Endothelial cell of umbilical vein (primary cell): ENCODE data around the gene LLGL2. TPM values are rescaled to one million over a fixed set of nuclear protein-coding genes. Genes with fewer than 3 reads are reported as not detected.

Source experiments
- BruUV-seq: library from RNA; stranded (reverse); fragments of 400-500 nt; replicated peaks from 2 replicates; lab custom pipeline; 2021; lab: Mats Ljungman, UMichigan
- CTCF ChIA-PET: fragments of 300-600, 350-600 bp; sonication (Branson Sonifier 250); formaldehyde crosslinking; loops from one replicate; lab custom pipeline; 2021; ENCODE audit warnings: antibody characterized with exemption, inconsistent platforms; lab: Charles Lee
- POLR2A ChIA-PET: fragments of 300-600, 350-600 bp; sonication (Branson Sonifier 250); formaldehyde crosslinking; loops from one replicate; lab custom pipeline; 2021; ENCODE audit warnings: antibody characterized with exemption, inconsistent platforms; lab: Charles Lee
- DNase-seq: peaks from one replicate; pipeline ENCODE4 v3.0.0-alpha.2; 2011; ENCODE audit warnings: low read depth, low spot score
- FAIRE-seq: peaks from 2 replicates; lab custom pipeline; 2011; peaks lifted over from hg19 to GRCh38; lab: Jason Lieb, UNC
- H2AFZ ChIP-seq: 2 replicates; pipeline ENCODE4 v1.6.0; 2012; ENCODE audit warnings: low read depth, low read length, control low read depth, inconsistent platforms
- H3K27ac ChIP-seq: 2 replicates; pipeline ENCODE4 v1.5.1; 2011; ENCODE audit warnings: low read depth, mild to moderate bottlenecking, control low read depth, low read length, moderate library complexity; ENCODE audit not compliant: insufficient read depth
- H3K27me3 ChIP-seq, 2 experiments: 2 replicates each; pipeline versions ENCODE4 v1.6.0 to v1.6.1; 2011; ENCODE audit warnings: low read length in 2 of 2, mixed read lengths in 1 of 2; ENCODE audit not compliant: control insufficient read depth in 2 of 2, insufficient read depth in 2 of 2
- H3K36me3 ChIP-seq, 2 experiments: 2 replicates in 1 of 2; 3 replicates in 1 of 2; pipeline ENCODE4 v1.5.1; 2011; ENCODE audit warnings: low read length in 2 of 2, mild to moderate bottlenecking in 1 of 2, moderate library complexity in 1 of 2; ENCODE audit not compliant: control insufficient read depth in 2 of 2, insufficient read depth in 2 of 2; ENCODE audit errors: extremely low read depth in 1 of 2
- H3K4me1 ChIP-seq: 3 replicates; pipeline ENCODE4 v1.5.1; 2011; ENCODE audit warnings: mild to moderate bottlenecking, low read length; ENCODE audit not compliant: control insufficient read depth, insufficient read depth; ENCODE audit errors: extremely low read depth
- H3K4me2 ChIP-seq: 2 replicates; pipeline ENCODE4 v1.6.1; 2011; ENCODE audit warnings: low read length, control low read depth, mixed read lengths; ENCODE audit not compliant: insufficient read depth
- H3K4me3 ChIP-seq, 3 experiments: fragments of 200-600 bp in 1 of 3; sonication (generic), shearing (Covaris generic) in 1 of 3; replicated peaks in 1 of 3; 2 replicates each; pipeline ENCODE4 v1.5.1; 2011 to 2016; ENCODE audit warnings: control low read depth in 3 of 3, low read length in 3 of 3, mild to moderate bottlenecking in 2 of 3, inconsistent platforms in 1 of 3, low read depth in 1 of 3, moderate library complexity in 1 of 3; ENCODE audit not compliant: insufficient read depth in 1 of 3
- H3K79me2 ChIP-seq: 2 replicates; pipeline ENCODE4 v1.6.0; 2012; ENCODE audit warnings: low read length, inconsistent platforms; ENCODE audit not compliant: control insufficient read depth, insufficient read depth
- H3K9ac ChIP-seq: replicated peaks from 2 replicates; pipeline ENCODE3; 2011; ENCODE audit warnings: low read length, control low read depth; ENCODE audit not compliant: insufficient read depth; ENCODE audit errors: extremely low read depth
- H3K9me1 ChIP-seq: replicated peaks from 3 replicates; pipeline ENCODE4 v1.6.0; 2011; ENCODE audit warnings: mild to moderate bottlenecking, low read length; ENCODE audit not compliant: control insufficient read depth, insufficient read depth; ENCODE audit errors: extremely low read depth
- H3K9me3 ChIP-seq: replicated peaks from 2 replicates; pipeline ENCODE4 v1.5.1; 2012; ENCODE audit warnings: low read length, inconsistent platforms; ENCODE audit not compliant: control insufficient read depth, insufficient read depth
- H4K20me1 ChIP-seq: replicated peaks from 2 replicates; pipeline ENCODE3; 2011; ENCODE audit warnings: mild to moderate bottlenecking, low read length; ENCODE audit not compliant: control insufficient read depth, insufficient read depth; ENCODE audit errors: extremely low read depth
- CTCF ChIP-seq, 2 donors: IDR thresholded peaks; 1 replicate in 1 of 2; 2 replicates in 1 of 2; pipeline ENCODE4 v1.5.1; 2011; ENCODE audit warnings: low read length in 2 of 2, mild to moderate bottlenecking in 2 of 2, moderate library complexity in 2 of 2, control low read depth in 1 of 2, inconsistent platforms in 1 of 2, low read depth in 1 of 2; ENCODE audit not compliant: insufficient read depth in 1 of 2; ENCODE audit errors: extremely low read depth in 1 of 2
- EZH2 ChIP-seq: IDR thresholded peaks from 2 replicates; pipeline ENCODE4 v1.6.1; 2012; ENCODE audit warnings: borderline replicate concordance, low read depth, mild to moderate bottlenecking, moderate library complexity, low read length, inconsistent platforms; ENCODE audit not compliant: severe bottlenecking
- FOS ChIP-seq: IDR thresholded peaks from 2 replicates; pipeline ENCODE4 v1.6.1; 2011; ENCODE audit warnings: mild to moderate bottlenecking, low read length, moderate library complexity, borderline replicate concordance; ENCODE audit not compliant: insufficient read depth
- GATA2 ChIP-seq: IDR thresholded peaks from 2 replicates; pipeline ENCODE4 v1.7.0; 2011; ENCODE audit warnings: low read depth, mild to moderate bottlenecking, moderate library complexity, mixed read lengths, low read length; ENCODE audit not compliant: insufficient read length, insufficient read depth
- JUN ChIP-seq: IDR thresholded peaks from 2 replicates; pipeline ENCODE4 v1.6.1; 2011; ENCODE audit warnings: borderline replicate concordance, low read depth; ENCODE audit not compliant: insufficient read length, insufficient read depth
- MAX ChIP-seq: IDR thresholded peaks from 2 replicates; pipeline ENCODE4 v1.6.1; 2011; ENCODE audit not compliant: insufficient read depth, insufficient read length
- MYC ChIP-seq: IDR thresholded peaks from one replicate; pipeline ENCODE4 v1.6.1; 2011; ENCODE audit warnings: mild to moderate bottlenecking, low read depth, low read length
- POLR2A ChIP-seq: IDR thresholded peaks from 2 replicates; pipeline ENCODE4 v1.6.1; 2012; ENCODE audit warnings: low read depth, mild to moderate bottlenecking, control low read depth, low read length
- POLR2AphosphoS5 ChIP-seq: IDR thresholded peaks from 2 replicates; pipeline ENCODE4 v1.6.1; 2012; ENCODE audit warnings: low read depth, mild to moderate bottlenecking, control low read depth, low read length, moderate library complexity; ENCODE audit not compliant: insufficient read depth
- dilution Hi-C: fragments of 300-500 bp; cut with MboI; formaldehyde crosslinking; loops from one replicate; pipeline ENCODE4 v1.15.0; 2019; ENCODE audit warnings: low sequenced_read_pairs; ENCODE audit not compliant: extremely low pct_ligation_motif_present
- intact Hi-C: fragments of 100-400 bp; cut with micrococcal nuclease; formaldehyde crosslinking; loops from one replicate; pipeline ENCODE4 v1.10.0; 2022
- polyA plus RNA-seq, 4 experiments: library from polyadenylated mRNA; depleted of rRNA in 3 of 4; stranded (reverse) in 3 of 4; unstranded in 1 of 4; fragments of >200 nt; gene quantifications; 2 replicates each; pipeline versions ENCODE4 v1.2.1 to v1.2.3, GENCODE V29; 2011 to 2012; ENCODE audit warnings: missing spikeins in 1 of 4
- total RNA-seq: library from RNA; stranded (reverse); gene quantifications from 2 replicates; pipeline ENCODE4 v1.2.3, GENCODE V29; 2021

Gene LLGL2
- total and polyA plus RNA-seq, 2 donors (not counting 3 experiments of a cell fraction or from before 2014, with no cell fraction given): 5.3 to 5.4 TPM

- Histone ChIP-seq H3K36me3 (peaks cover 0 to 31% of the 10 kb centered on the region in 2 experiments), H3K4me1 (peaks cover 3% of the 10 kb centered on the region), H3K9me1 (no peaks in the 10 kb centered on the region), H3K4me2 (no peak overlapping the region), H2AFZ (no peak overlapping the region), H3K27ac (no peak overlapping the region), H3K79me2 (no peaks in the 10 kb centered on the region), H3K9ac (no peak overlapping the region), H4K20me1 (no peaks in the 10 kb centered on the region), H3K27me3 (no peaks in the 10 kb centered on the region), H3K4me3 (no peak overlapping the region), H3K9me3 (no peaks in the 10 kb centered on the region)
- ChIA-PET POLR2A (no interaction called here), CTCF (no interaction called here)
- intact Hi-C loops (no loop called here), dilution Hi-C loops (no loop called here)
- FAIRE-seq (no peak), DNase-seq (no peak)
- TF ChIP-seq CTCF (IDR thresholded peaks at IDR 0.05; ENCODE audit: extremely low read depth in 1 of 2, insufficient read depth in 1 of 2, low read depth in 1 of 2, low read length in 2 of 2) (no peak), GATA2 (no peak), JUN (no peak), FOS (no peak), MYC (no peak), POLR2A (no peak), POLR2AphosphoS5 (no peak), MAX (no peak), EZH2 (no peak)
- BruUV-seq: no TSS peak
Measured at GRCh38 chr17:75494326-75494877, 31.1 kb upstream of the LLGL2 start.
